COLO668 (cell line): ENCODE results near the gene PINLYP.

Source experiments
- DNase-seq: peaks from one replicate; lab custom pipeline; 2025; ENCODE audit not compliant: unreplicated experiment; lab: John Stamatoyannopoulos, UW

The PINLYP gene

GRCh38 chr19:43626838-43627237, 51.2 kb downstream of the PINLYP start:
- no peak for DNase-seq

DNA sequence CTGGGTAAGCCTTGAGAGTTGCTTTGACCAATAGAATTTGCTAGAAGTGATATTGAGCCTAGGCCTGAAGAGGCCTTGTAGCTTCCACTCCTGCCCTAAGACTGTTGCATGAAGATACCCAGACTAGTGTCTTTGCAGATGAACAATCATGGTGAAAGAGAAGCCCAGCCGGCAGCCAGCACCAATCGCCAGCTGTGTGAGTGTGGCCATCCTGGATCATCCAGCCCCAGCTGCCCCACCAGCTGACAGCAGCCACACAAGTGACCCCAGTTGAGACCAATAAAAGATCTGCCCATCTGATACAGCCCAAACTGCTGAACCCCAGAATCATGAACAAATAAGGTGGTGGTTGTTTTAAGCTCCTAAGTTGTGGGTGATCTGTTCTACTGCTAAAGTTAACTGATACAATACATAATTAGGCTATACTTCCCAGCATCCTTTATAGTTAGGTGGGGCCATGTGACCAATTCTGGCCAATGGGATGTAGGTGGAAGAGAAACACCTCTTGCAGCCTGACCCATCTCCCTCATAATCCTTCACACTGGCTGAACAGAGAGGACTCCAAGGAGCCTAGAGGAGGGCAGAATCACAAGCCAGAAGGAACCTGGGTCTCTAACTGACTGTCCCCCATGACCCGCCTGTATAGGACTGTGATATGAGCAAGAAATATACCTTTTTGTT, 53.2 kb downstream of the PINLYP start:
- no peak for DNase-seq

- DNase-seq, result no peak
Measured at GRCh38 chr19:43631491-43631890, 55.9 kb downstream of the PINLYP start.
